Gastroesophageal sphincter (tissue), 4 donors: ENCODE results near the gene IL17A. TPM values are rescaled to one million over a fixed set of nuclear protein-coding genes. Genes with fewer than 3 reads are reported as not detected.
A peak's percentile ranks its signal among the peaks of the same experiment; 100 is the strongest.

Experiments
- ATAC-seq: fragments of 150-250 bp; one replicate; pipeline ENCODE4 v1.9.1; 2016; ENCODE audit warnings: mild to moderate bottlenecking, moderate library complexity
- H3K27ac ChIP-seq, 4 donors: fragments of 200-600 bp; sonication (generic) in 3 of 4; 1 replicate in 3 of 4; 2 replicates in 1 of 4; pipeline ENCODE4 v1.5.1; 2016 to 2019
- H3K27me3 ChIP-seq: fragments of 200-600 bp; sonication (generic); one replicate; pipeline ENCODE4 v1.5.1; 2019
- H3K36me3 ChIP-seq, 2 donors: fragments of 200-600 bp; sonication (generic); one replicate each; pipeline ENCODE4 v1.5.1; 2019; ENCODE audit warnings: control low read depth in 1 of 2
- H3K4me1 ChIP-seq, 3 donors: fragments of 200-600 bp; sonication (generic); 1 replicate in 2 of 3; 2 replicates in 1 of 3; pipeline ENCODE4 v1.5.1; 2016 to 2019; ENCODE audit warnings: control low read depth in 2 of 3
- H3K4me3 ChIP-seq, 2 donors: fragments of 200-600 bp; sonication (generic); one replicate each; pipeline ENCODE4 v1.5.1; 2019; ENCODE audit warnings: mild to moderate bottlenecking in 1 of 2, moderate library complexity in 1 of 2
- H3K9me3 ChIP-seq, 3 donors: fragments of 200-600 bp; sonication (generic); one replicate each; pipeline ENCODE4 v1.5.1; 2017 to 2019; ENCODE audit warnings: control low read depth in 2 of 3
- CTCF ChIP-seq, 4 experiments: fragments of 200-600 bp in 2 of 4; fragments of 450-650 bp in 2 of 4; sonication (generic) in 1 of 4; IDR thresholded peaks; one replicate each; pipeline ENCODE4 v1.5.1; 2017 to 2019; ENCODE audit warnings: antibody characterized with exemption in 4 of 4, mild to moderate bottlenecking in 2 of 4, moderate library complexity in 2 of 4
- POLR2A ChIP-seq, 2 donors: fragments of 450-650 bp; IDR thresholded peaks; one replicate each; pipeline ENCODE4 v1.6.1; 2017; ENCODE audit warnings: antibody characterized with exemption in 2 of 2, mild to moderate bottlenecking in 2 of 2, moderate library complexity in 1 of 2
- WGBS, 2 donors: methylation state at CpG; one replicate each; pipeline ENCODE4 v1.1.5; 2018; ENCODE audit warnings: low coverage in 1 of 2; 5-methylcytosine and 5-hydroxymethylcytosine counted together
- small RNA-seq, 4 donors: library from RNA; depleted of rRNA; stranded (forward); fragments of <200 nt; gene quantifications; one replicate each; pipeline ENCODE3, GENCODE V24; 2016
- total RNA-seq, 4 donors: library from RNA; depleted of rRNA; stranded (reverse); fragments of >200 nt; gene quantifications; one replicate each; pipeline ENCODE4 v1.1.0, GENCODE V29; 2016

IL17A gene
- total RNA-seq, 4 donors from 2014 or later: not detected

GRCh38 chr6:52233975-52234823, 48.0 kb downstream of the IL17A start:
- Histone ChIP-seq H3K27ac (no peak overlapping the region), H3K27me3 (no peaks in the 10 kb centered on the region), H3K9me3 (no peaks in the 10 kb centered on the region), H3K36me3 (no peaks in the 10 kb centered on the region), H3K4me1 (peaks cover 0 to 7% (median 0%) of the 10 kb centered on the region in 3 donors), H3K4me3 (no peak overlapping the region)
- 34 to 45% methylated on average over 10 to 14 of the region's 15 CpGs for WGBS, 2 donors
- peak; percentile 36 for ATAC-seq
- TF ChIP-seq CTCF (IDR thresholded peaks at IDR 0.05) (peak in 3 of 4 experiments; percentile 34 to 66 (median 52)), POLR2A (IDR thresholded peaks at IDR 0.05) (no peak)

Small RNA genes within 50 kb of the gene (small RNA-seq; reads per million reads assigned to genes)
- 0 to 0.55 (median 0.17) reads per million in 4 donors for gene MIR133B
- gene MIR206: 0 reads per million in 4 donors

Other genes with a start within 250 kb of the IL17A start
- gene PKHD1, start 98.8 kb upstream of the IL17A start, total RNA-seq: under 1 TPM in 1 of 4 donors, not detected in 3; under 0.01 TPM
- not detected for gene IL17F, start 58.1 kb downstream of the IL17A start, total RNA-seq
- 10 to 100 TPM; 36.1 to 53.3 (median 45.4) TPM for gene MCM3, start 98.4 kb downstream of the IL17A start, total RNA-seq
- gene PAQR8, start 175.8 kb downstream of the IL17A start, total RNA-seq: 10 to 100 TPM in 3 of 4 donors, 1 to 10 TPM in 1; 8.6 to 21.1 (median 14.2) TPM
- 10 to 100 TPM in 3 of 4 donors, 1 to 10 TPM in 1; 5.1 to 27.4 (median 12.9) TPM for gene EFHC1, start 234.0 kb downstream of the IL17A start, total RNA-seq